Naive thymus-derived CD4-positive, alpha-beta T cell (primary cell): ENCODE results near the gene B3GALT4. TPM values are rescaled to one million over a fixed set of nuclear protein-coding genes. Genes with fewer than 3 reads are reported as not detected.

Source experiments
- ATAC-seq: fragments of 150-1000 bp; cut with Tn5 transposase; 2 replicates; pipeline ENCODE4 v1.10.0; 2021; ENCODE audit warnings: mild to moderate bottlenecking, moderate library complexity
- CTCF ChIA-PET: fragments of 350-600 bp; sonication (Branson Sonifier 250); formaldehyde crosslinking; loops from one replicate; lab custom pipeline; 2021; ENCODE audit warnings: antibody characterized with exemption; lab: Charles Lee
- POLR2A ChIA-PET: fragments of 350-600 bp; sonication (Branson Sonifier 250); formaldehyde crosslinking; loops from one replicate; lab custom pipeline; 2021; ENCODE audit warnings: antibody characterized with exemption, inconsistent platforms; lab: Charles Lee
- DNase-seq, 9 donors: peaks; one replicate each; pipeline versions ENCODE4 v3.0.0 to v3.0.0-alpha.2; 2020 to 2022; ENCODE audit warnings: mixed read lengths in 1 of 9
- H3K27ac ChIP-seq: one replicate; pipeline ENCODE4 v1.7.0; 2013; ENCODE audit warnings: mild to moderate bottlenecking, low read depth, low read length, moderate library complexity
- H3K27me3 ChIP-seq, 2 donors: one replicate each; pipeline ENCODE4 v1.7.0; 2013; ENCODE audit warnings: low read length in 2 of 2, mild to moderate bottlenecking in 2 of 2, moderate library complexity in 2 of 2; ENCODE audit not compliant: control insufficient read depth in 2 of 2, insufficient read depth in 2 of 2
- H3K36me3 ChIP-seq, 3 experiments: 1 replicate in 2 of 3; 2 replicates in 1 of 3; pipeline ENCODE4 v1.7.0; 2013; ENCODE audit warnings: low read length in 3 of 3, mild to moderate bottlenecking in 3 of 3, moderate library complexity in 1 of 3; ENCODE audit not compliant: insufficient read depth in 3 of 3, control insufficient read depth in 2 of 3
- H3K4me1 ChIP-seq, 2 donors: one replicate each; pipeline ENCODE4 v1.7.0; 2013; ENCODE audit warnings: low read length in 2 of 2, mild to moderate bottlenecking in 2 of 2, moderate library complexity in 1 of 2; ENCODE audit not compliant: control insufficient read depth in 2 of 2, insufficient read depth in 2 of 2
- H3K4me3 ChIP-seq: 2 replicates; pipeline ENCODE4 v1.7.0; 2013; ENCODE audit warnings: mild to moderate bottlenecking, low read length
- H3K9me3 ChIP-seq, 3 experiments: 1 replicate in 2 of 3; 2 replicates in 1 of 3; pipeline ENCODE4 v1.7.0; 2013; ENCODE audit warnings: low read length in 3 of 3; ENCODE audit not compliant: control insufficient read depth in 2 of 3
- H3K27ac Mint-ChIP-seq, 9 donors: one replicate each; pipeline ENCODE4 v1.8.0; 2020 to 2022; ENCODE audit warnings: mixed read lengths in 9 of 9, mild to moderate bottlenecking in 8 of 9, moderate library complexity in 5 of 9, inconsistent platforms in 2 of 9
- H3K27me3 Mint-ChIP-seq, 5 donors: one replicate each; pipeline ENCODE4 v1.8.0; 2021 to 2022; ENCODE audit warnings: mixed read lengths in 5 of 5, mild to moderate bottlenecking in 1 of 5
- H3K36me3 Mint-ChIP-seq, 5 donors: one replicate each; pipeline ENCODE4 v1.8.0; 2020 to 2022; ENCODE audit warnings: mixed read lengths in 5 of 5, mild to moderate bottlenecking in 3 of 5, inconsistent platforms in 1 of 5
- H3K4me1 Mint-ChIP-seq, 7 donors: one replicate each; pipeline ENCODE4 v1.8.0; 2020 to 2022; ENCODE audit warnings: mixed read lengths in 7 of 7, mild to moderate bottlenecking in 3 of 7, inconsistent platforms in 1 of 7
- H3K4me3 Mint-ChIP-seq, 10 donors: one replicate each; pipeline ENCODE4 v1.8.0; 2020 to 2022; ENCODE audit warnings: mild to moderate bottlenecking in 10 of 10, mixed read lengths in 10 of 10, moderate library complexity in 6 of 10, inconsistent platforms in 2 of 10
- H3K9me3 Mint-ChIP-seq, 11 donors: one replicate each; pipeline ENCODE4 v1.8.0; 2020 to 2022; ENCODE audit warnings: mixed read lengths in 11 of 11, mild to moderate bottlenecking in 4 of 11, inconsistent platforms in 1 of 11, moderate library complexity in 1 of 11
- intact Hi-C, 2 donors: fragments of 100-400 bp; cut with micrococcal nuclease; formaldehyde crosslinking; loops; one replicate each; pipeline ENCODE4 v1.15.1; 2023
- polyA plus RNA-seq, 2 donors: library from polyadenylated mRNA; unstranded; fragments of 300-500 nt; fragmentation: Illumina TruSeq; gene quantifications; one replicate each; pipeline ENCODE4 v1.2.3, GENCODE V29; 2021
- total RNA-seq, 6 experiments: library from RNA in 5 of 6; stranded (reverse) in 5 of 6; gene quantifications; 1 replicate in 5 of 6; 2 replicates in 1 of 6; pipeline ENCODE4 v1.2.3 and lab custom pipeline; 2021 to 2026

B3GALT4 gene
- total and polyA plus RNA-seq, 7 experiments from 2014 or later = 12.9 to 48.0 (median 18.9) TPM

GRCh38 chr6:33286946-33287914, 10.3 kb downstream of the B3GALT4 start:
- H3K36me3 ChIP-seq = peaks cover 0 to 62% (median 5%) of the 10 kb centered on the region in 3 experiments
- no peak for ATAC-seq
- DNase-seq = no peak
- peaks cover 4 to 23% (median 11%) of the 10 kb centered on the region in 5 donors for H3K36me3 Mint-ChIP-seq
- H3K4me1 Mint-ChIP-seq = peaks cover 30 to 52% (median 45%) of the 10 kb centered on the region in 7 donors
- H3K27me3 ChIP-seq = no peaks in the 10 kb centered on the region
- H3K27ac Mint-ChIP-seq = peak overlapping the region in 7 of 9 donors; percentile 13 to 90 (median 51)
- peak overlapping the region; percentile 80 for H3K27ac ChIP-seq
- H3K27me3 Mint-ChIP-seq = no peaks in the 10 kb centered on the region
- no peaks in the 10 kb centered on the region for H3K9me3 ChIP-seq
- no peak overlapping the region for H3K4me3 ChIP-seq
- no peaks in the 10 kb centered on the region for H3K9me3 Mint-ChIP-seq
- H3K4me1 ChIP-seq = peaks cover 19 to 20% of the 10 kb centered on the region in 2 donors
- H3K4me3 Mint-ChIP-seq = peak overlapping the region; percentile 12 to 99 (median 91)
- intact Hi-C loops = loop anchor here in 1 of 2 donors (5.0 kb wide), 1 partner anchor 85 kb away; the partner anchor contains the start of genes HSD17B8, RXRB and SLC39A7
- ChIA-PET CTCF (interaction anchor here (0.6 to 1.1 kb wide), 4 partner anchors 9 to 53 kb away, joined by 3 to 4 read pairs (median 3); partner anchors contain the start of gene B3GALT4), POLR2A (interaction anchor here (0.7 to 6.9 kb wide), 9 partner anchors 10 to 57 kb away, joined by 3 to 123 read pairs (median 30); partner anchors contain the start of genes B3GALT4, RGL2, RPS18 and VPS52)

- no peak for DNase-seq
- no peaks in the 10 kb centered on the region for H3K9me3 Mint-ChIP-seq
- H3K4me1 Mint-ChIP-seq = peaks cover 30 to 51% (median 45%) of the 10 kb centered on the region in 7 donors
- H3K4me3 Mint-ChIP-seq = peak overlapping the region; percentile 89 to 99 (median 98)
- CTCF ChIA-PET = interaction anchor here (0.6 to 2.4 kb wide), 7 partner anchors 11 to 107 kb away, joined by 3 to 13 read pairs (median 3); partner anchors contain the start of genes B3GALT4, RPS18 and VPS52
- peaks cover 4 to 29% (median 11%) of the 10 kb centered on the region in 5 donors for H3K36me3 Mint-ChIP-seq
- Histone ChIP-seq H3K27me3 (no peaks in the 10 kb centered on the region), H3K9me3 (no peaks in the 10 kb centered on the region), H3K4me3 (peak overlapping the region; percentile 97), H3K4me1 (peaks cover 19 to 20% of the 10 kb centered on the region in 2 donors), H3K27ac (peak overlapping the region; percentile 80), H3K36me3 (peaks cover 0 to 65% (median 5%) of the 10 kb centered on the region in 3 experiments)
- no peak for ATAC-seq
- POLR2A ChIA-PET = interaction anchor here (0.7 to 6.9 kb wide), 14 partner anchors 10 to 1159 kb away, joined by 3 to 123 read pairs (median 8); partner anchors contain the start of genes B3GALT4, RGL2, RING1 and RPS18
- intact Hi-C loops = loop anchor here in 1 of 2 donors (5.0 kb wide), 1 partner anchor 86 kb away; the partner anchor contains the start of genes HSD17B8, RXRB and SLC39A7
- peak overlapping the region; percentile 89 to 98 (median 92) for H3K27ac Mint-ChIP-seq
- H3K27me3 Mint-ChIP-seq = no peaks in the 10 kb centered on the region
Observed at GRCh38 chr6:33288141-33288920, 11.4 kb downstream of the B3GALT4 start.

DNA sequence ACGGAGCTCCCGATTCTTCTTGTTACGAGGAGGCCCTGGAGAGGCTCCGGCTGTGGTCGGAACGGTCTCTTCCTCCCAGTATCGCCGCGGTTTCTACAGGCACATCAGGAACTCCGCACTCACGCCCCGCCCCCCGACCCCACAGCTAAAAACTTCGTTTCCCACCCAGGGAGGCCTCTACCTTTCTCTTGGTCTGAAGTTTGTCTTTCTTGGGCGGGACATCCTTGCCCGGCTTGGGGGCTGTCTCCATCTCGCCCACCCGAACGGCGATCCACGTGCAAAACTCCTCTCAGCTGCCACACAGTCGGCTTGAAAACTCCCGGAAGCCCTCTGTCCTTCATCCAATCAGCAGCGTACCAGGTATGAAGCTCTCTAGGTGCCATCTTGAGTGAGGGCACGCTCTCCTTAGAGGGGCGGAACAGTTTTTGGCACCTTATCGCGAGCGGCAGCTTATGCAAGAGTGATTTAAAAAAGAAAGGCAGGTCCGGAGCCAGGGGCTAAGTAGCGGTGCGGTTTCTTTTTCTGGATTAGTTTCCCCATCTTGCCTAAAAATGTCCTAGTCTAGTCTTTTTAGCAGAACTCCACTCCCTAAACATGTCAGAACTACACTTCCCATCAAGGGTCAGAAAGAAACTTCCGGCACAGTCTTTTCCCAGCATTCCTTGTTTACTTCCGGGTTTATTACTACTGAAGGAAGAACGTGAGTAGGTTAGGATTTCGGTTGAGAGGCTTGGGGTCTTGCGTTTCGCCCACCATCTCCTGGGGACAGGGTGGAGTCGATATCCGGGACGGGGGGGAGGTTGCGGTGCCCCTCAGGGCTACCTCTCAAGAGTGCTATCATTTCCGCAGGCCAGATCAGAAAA, 12.2 kb downstream of the B3GALT4 start, which contains the start of the genes PFDN6 and WDR46:
Gene PFDN6, plus strand, starts transcription at position 681 of the 863 bp plus-strand sequence. CDS start 256 bp downstream, outside the sequence.
Gene WDR46, minus strand, starts transcription at position 319 of the 863 bp plus-strand sequence. Its CDS starts 69 bp downstream, at position 250.
- intact Hi-C loops = loop anchor here (1.0 to 5.0 kb wide), 12 partner anchors 10 to 282 kb away; partner anchors contain the start of genes B3GALT4 (in 2 of the 2), RXRB (in 2 of the 2), SLC39A7 (in 2 of the 2) and VPS52 (in 2 of the 2)
- DNase-seq (peak; percentile 55 to 90 (median 87)), ATAC-seq (peak; percentile 96)
- Mint-ChIP-seq H3K27ac (peak within 1 kb of the TSS; percentile 89 to 98 (median 92)), H3K36me3 (peaks cover 4 to 32% (median 11%) of the 10 kb centered on the region in 5 donors), H3K4me3 (peak within 1 kb of the TSS; percentile 89 to 99 (median 98)), H3K9me3 (peaks cover 0 to 3% (median 0%) of the 10 kb centered on the region in 11 donors), H3K4me1 (peaks cover 32 to 51% (median 45%) of the 10 kb centered on the region in 7 donors), H3K27me3 (no peaks in the 10 kb centered on the region)
- POLR2A ChIA-PET = interaction anchor here (0.6 to 6.9 kb wide), 15 partner anchors 9 to 1096 kb away, joined by 3 to 123 read pairs (median 8); partner anchors contain the start of genes B3GALT4, RGL2, RING1 and RPS18
- CTCF ChIA-PET = interaction anchor here (0.7 to 2.4 kb wide), 6 partner anchors 11 to 102 kb away, joined by 3 to 13 read pairs (median 8); partner anchors contain the start of genes B3GALT4, RPS18 and VPS52
- H3K4me1 ChIP-seq = peaks cover 19 to 20% of the 10 kb centered on the region in 2 donors
- peak within 1 kb of the TSS; percentile 80 for H3K27ac ChIP-seq
- peaks cover 0 to 70% (median 5%) of the 10 kb centered on the region in 3 experiments for H3K36me3 ChIP-seq
- no peaks in the 10 kb centered on the region for H3K27me3 ChIP-seq
- peak within 1 kb of the TSS; percentile 97 for H3K4me3 ChIP-seq
- no peaks in the 10 kb centered on the region for H3K9me3 ChIP-seq

DNA sequence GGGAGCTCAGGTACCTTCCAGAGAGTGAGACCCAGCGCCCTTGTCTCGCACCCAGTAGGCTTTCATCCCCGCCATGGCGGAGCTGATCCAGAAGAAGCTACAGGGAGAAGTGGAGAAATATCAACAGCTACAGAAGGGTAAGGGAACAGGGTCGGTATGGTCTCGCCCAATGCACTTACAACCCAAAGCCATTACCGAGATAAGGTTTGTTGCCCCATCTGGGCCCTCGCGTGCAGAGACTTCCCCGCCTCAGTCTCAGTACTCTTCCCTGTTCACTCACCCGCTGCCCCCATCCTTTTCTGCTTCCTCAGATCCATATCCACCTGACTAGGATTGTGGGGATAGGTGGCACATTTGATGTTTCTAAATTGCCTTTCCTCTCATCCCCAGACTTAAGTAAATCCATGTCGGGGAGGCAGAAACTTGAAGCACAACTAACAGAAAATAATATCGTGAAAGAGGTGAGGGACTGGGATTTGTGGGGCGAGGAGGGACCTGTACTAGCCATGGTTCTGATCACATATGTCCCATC, 12.9 kb downstream of the B3GALT4 start:
- peaks cover 0 to 70% (median 9%) of the 10 kb centered on the region in 3 experiments for H3K36me3 ChIP-seq
- ATAC-seq (peak; percentile 19), DNase-seq (no peak)
- Mint-ChIP-seq H3K4me1 (peaks cover 32 to 51% (median 45%) of the 10 kb centered on the region in 7 donors), H3K27ac (peak overlapping the region; percentile 89 to 98 (median 92)), H3K4me3 (peak overlapping the region; percentile 89 to 99 (median 98)), H3K27me3 (no peaks in the 10 kb centered on the region), H3K9me3 (peaks cover 0 to 3% (median 0%) of the 10 kb centered on the region in 11 donors), H3K36me3 (peaks cover 4 to 33% (median 11%) of the 10 kb centered on the region in 5 donors)
- H3K9me3 ChIP-seq = no peaks in the 10 kb centered on the region
- CTCF ChIA-PET = interaction anchor here (0.5 to 2.4 kb wide), 6 partner anchors 11 to 101 kb away, joined by 3 to 13 read pairs (median 8); partner anchors contain the start of genes B3GALT4, RPS18 and VPS52
- H3K4me1 ChIP-seq = peaks cover 19 to 20% of the 10 kb centered on the region in 2 donors
- H3K27ac ChIP-seq = peak overlapping the region; percentile 80
- POLR2A ChIA-PET = interaction anchor here (0.6 to 6.9 kb wide), 12 partner anchors 8 to 1097 kb away, joined by 3 to 123 read pairs (median 8); partner anchors contain the start of genes B3GALT4, RGL2, RING1 and RPS18
- intact Hi-C loops = loop anchor here (1.0 to 5.0 kb wide), 12 partner anchors 9 to 281 kb away; partner anchors contain the start of genes B3GALT4 (in 2 of the 2), RXRB (in 2 of the 2), SLC39A7 (in 2 of the 2) and VPS52 (in 2 of the 2)
- H3K27me3 ChIP-seq = no peaks in the 10 kb centered on the region
- peak overlapping the region; percentile 97 for H3K4me3 ChIP-seq
